Glutamatergic neuron (in vitro differentiated cells): ENCODE results near the gene DOCK3. TPM values are rescaled to one million over a fixed set of nuclear protein-coding genes. Genes with fewer than 3 reads are reported as not detected.

Source experiments
- DNase-seq: peaks from one replicate; pipeline ENCODE4 v3.0.0; 2022
- H3K27ac Mint-ChIP-seq: one replicate; pipeline ENCODE4 v1.8.0; 2020; ENCODE audit warnings: mild to moderate bottlenecking, mixed read lengths, inconsistent platforms; ENCODE audit not compliant: unreplicated experiment
- H3K27me3 Mint-ChIP-seq: one replicate; pipeline ENCODE4 v1.8.0; 2020; ENCODE audit warnings: mild to moderate bottlenecking, moderate library complexity, mixed read lengths, inconsistent platforms; ENCODE audit not compliant: unreplicated experiment
- H3K36me3 Mint-ChIP-seq: one replicate; pipeline ENCODE4 v1.8.0; 2020; ENCODE audit warnings: mild to moderate bottlenecking, mixed read lengths, inconsistent platforms; ENCODE audit not compliant: unreplicated experiment
- H3K4me1 Mint-ChIP-seq: one replicate; pipeline ENCODE4 v1.8.0; 2020; ENCODE audit warnings: mild to moderate bottlenecking, low read depth, mixed read lengths, inconsistent platforms; ENCODE audit not compliant: unreplicated experiment
- H3K4me3 Mint-ChIP-seq: one replicate; pipeline ENCODE4 v1.8.0; 2020; ENCODE audit warnings: mild to moderate bottlenecking, mixed read lengths, inconsistent platforms; ENCODE audit not compliant: unreplicated experiment
- H3K9me3 Mint-ChIP-seq: one replicate; pipeline ENCODE4 v1.8.0; 2020; ENCODE audit warnings: mild to moderate bottlenecking, moderate library complexity, mixed read lengths, inconsistent platforms; ENCODE audit not compliant: unreplicated experiment
- total RNA-seq: library from RNA; stranded (reverse); fragmentation: NEBNext Ultra II Directional; extraction: Animal tissue kit (Norgen Biotek cat#: 25700); gene quantifications from one replicate; pipeline ENCODE4 v1.2.1, GENCODE V29; 2021; ENCODE audit not compliant: unreplicated experiment
- TF ChIP-seq, protein P1 (sequence below): fragments of 200-600 bp; sonication (generic); IDR thresholded peaks from one replicate; pipeline ENCODE4 v1.5.0; 2021; ENCODE audit not compliant: partially characterized antibody, unreplicated experiment

The DOCK3 gene
- total RNA-seq, 1 donor from 2014 or later: 13.4 TPM

DNA sequence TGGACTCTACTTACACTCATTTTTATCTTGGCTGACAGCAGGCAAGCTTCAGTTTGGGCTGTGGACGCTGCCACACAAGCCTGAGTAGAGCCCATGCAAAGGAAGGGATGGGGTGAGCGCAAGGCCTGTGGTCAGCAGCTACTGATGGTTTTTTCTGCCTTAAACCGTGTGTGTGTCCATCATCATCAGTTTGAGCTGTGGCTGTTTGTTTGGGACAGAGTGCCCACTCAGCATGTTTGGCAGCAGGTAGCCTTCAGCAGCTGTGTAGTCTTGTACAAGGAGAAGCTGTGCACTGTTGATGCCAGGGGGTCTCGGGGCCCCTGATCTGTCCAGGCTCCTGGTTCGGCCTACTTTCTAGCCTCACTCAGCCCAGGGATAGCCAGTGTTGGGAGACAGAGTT lies 719.8 kb downstream of the DOCK3 start:
- Mint-ChIP-seq H3K27ac (no peak overlapping the region), H3K4me1 (peaks cover 25% of the 10 kb centered on the region), H3K4me3 (peak overlapping the region; percentile 64), H3K36me3 (peaks cover 14% of the 10 kb centered on the region), H3K9me3 (peaks cover 12% of the 10 kb centered on the region), H3K27me3 (peaks cover 5% of the 10 kb centered on the region)
- TF ChIP-seq, protein P1, sequence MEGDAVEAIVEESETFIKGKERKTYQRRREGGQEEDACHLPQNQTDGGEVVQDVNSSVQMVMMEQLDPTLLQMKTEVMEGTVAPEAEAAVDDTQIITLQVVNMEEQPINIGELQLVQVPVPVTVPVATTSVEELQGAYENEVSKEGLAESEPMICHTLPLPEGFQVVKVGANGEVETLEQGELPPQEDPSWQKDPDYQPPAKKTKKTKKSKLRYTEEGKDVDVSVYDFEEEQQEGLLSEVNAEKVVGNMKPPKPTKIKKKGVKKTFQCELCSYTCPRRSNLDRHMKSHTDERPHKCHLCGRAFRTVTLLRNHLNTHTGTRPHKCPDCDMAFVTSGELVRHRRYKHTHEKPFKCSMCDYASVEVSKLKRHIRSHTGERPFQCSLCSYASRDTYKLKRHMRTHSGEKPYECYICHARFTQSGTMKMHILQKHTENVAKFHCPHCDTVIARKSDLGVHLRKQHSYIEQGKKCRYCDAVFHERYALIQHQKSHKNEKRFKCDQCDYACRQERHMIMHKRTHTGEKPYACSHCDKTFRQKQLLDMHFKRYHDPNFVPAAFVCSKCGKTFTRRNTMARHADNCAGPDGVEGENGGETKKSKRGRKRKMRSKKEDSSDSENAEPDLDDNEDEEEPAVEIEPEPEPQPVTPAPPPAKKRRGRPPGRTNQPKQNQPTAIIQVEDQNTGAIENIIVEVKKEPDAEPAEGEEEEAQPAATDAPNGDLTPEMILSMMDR: no peak
- no peak for DNase-seq

DNA sequence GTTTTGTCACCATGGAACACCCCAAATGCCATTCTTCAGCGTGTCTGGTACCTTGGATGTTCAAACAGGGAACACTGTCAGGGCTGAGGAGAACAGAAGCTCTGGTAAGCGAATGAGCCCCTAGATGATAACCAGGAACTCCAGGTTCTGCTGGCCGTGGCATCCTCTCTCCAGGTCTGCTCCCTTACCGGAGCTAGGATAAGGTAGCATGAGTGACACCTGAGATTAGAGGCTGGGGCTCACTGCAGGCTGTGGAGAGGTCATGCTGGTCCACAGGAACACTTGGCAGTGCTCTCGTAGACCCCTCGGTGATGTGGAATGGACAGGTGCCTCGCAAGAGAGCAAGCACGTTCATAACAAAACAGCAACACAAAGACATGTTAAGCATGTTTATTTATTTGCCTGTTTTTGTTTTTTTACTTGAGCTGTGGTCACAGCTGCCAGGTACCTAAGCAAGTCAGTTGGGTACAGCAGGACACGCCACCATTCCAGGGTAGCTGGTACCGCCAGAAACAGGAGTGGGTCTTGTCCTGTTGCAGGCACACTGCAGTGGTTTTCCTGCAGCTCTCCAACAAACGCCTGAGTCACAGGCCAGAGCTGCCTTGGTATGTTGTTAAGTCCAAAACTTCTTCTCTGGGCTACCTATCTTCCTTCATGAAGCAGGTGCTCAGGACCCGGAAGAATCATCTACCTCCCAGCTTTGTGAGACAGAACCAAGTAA lies 720.9 kb downstream of the DOCK3 start:
- peaks cover 5% of the 10 kb centered on the region for H3K27me3 Mint-ChIP-seq
- TF ChIP-seq, protein P1: no peak
- H3K9me3 Mint-ChIP-seq: peaks cover 10% of the 10 kb centered on the region
- peak overlapping the region; percentile 1 for H3K27ac Mint-ChIP-seq
- H3K36me3 Mint-ChIP-seq: peaks cover 14% of the 10 kb centered on the region
- H3K4me1 Mint-ChIP-seq: peaks cover 25% of the 10 kb centered on the region
- DNase-seq: no peak
- no peak overlapping the region for H3K4me3 Mint-ChIP-seq

DNA sequence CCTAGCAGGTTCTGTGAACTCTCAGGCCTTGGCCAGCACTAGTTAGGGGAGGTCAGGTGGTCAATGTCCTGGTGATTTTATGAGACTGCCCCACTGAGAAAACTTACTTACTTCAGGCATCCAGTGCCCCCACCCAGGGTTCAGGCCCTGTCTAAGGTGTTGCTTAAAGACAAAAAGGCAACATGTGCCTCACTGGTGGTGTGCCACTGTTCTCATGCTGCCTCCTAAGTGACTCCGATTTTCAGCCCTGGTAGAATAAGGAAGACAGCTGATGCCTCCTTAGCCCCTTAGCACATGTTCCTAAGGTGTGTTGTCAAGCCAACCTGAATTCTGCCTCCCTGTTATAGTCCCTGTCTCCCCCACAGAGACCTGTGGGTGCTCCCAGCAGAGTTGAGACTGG lies 721.7 kb downstream of the DOCK3 start:
- DNase-seq: no peak
- peaks cover 25% of the 10 kb centered on the region for H3K4me1 Mint-ChIP-seq
- H3K9me3 Mint-ChIP-seq: peaks cover 8% of the 10 kb centered on the region
- H3K27me3 Mint-ChIP-seq: peaks cover 5% of the 10 kb centered on the region
- peaks cover 14% of the 10 kb centered on the region for H3K36me3 Mint-ChIP-seq
- H3K27ac Mint-ChIP-seq: peak overlapping the region; percentile 75
- peak overlapping the region; percentile 15 for H3K4me3 Mint-ChIP-seq
- TF ChIP-seq, protein P1: no peak

DNA sequence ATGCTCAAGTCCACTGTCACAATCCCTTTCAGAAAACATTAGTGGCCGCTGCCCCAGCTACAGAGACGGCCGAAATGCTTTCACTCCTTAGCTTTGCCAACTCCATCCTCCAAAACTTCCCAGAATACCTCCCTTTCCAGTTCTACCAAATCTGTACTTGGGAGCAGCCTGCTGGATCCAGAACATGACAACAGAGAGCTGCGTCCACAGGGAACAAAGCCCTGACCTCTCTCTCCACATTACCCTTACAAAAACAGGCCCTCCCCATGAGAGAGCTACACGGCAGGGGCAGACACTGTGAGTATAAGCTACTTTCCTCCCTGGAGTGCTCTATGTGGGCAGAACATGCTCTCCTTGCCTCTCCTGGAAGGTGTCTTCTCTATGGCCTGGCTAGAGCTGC lies 722.7 kb downstream of the DOCK3 start:
- Mint-ChIP-seq H3K36me3 (peaks cover 14% of the 10 kb centered on the region), H3K27ac (peak overlapping the region; percentile 65), H3K9me3 (peaks cover 7% of the 10 kb centered on the region), H3K4me3 (no peak overlapping the region), H3K27me3 (peaks cover 7% of the 10 kb centered on the region), H3K4me1 (peaks cover 25% of the 10 kb centered on the region)
- no peak for DNase-seq
- TF ChIP-seq, protein P1: no peak

DNA sequence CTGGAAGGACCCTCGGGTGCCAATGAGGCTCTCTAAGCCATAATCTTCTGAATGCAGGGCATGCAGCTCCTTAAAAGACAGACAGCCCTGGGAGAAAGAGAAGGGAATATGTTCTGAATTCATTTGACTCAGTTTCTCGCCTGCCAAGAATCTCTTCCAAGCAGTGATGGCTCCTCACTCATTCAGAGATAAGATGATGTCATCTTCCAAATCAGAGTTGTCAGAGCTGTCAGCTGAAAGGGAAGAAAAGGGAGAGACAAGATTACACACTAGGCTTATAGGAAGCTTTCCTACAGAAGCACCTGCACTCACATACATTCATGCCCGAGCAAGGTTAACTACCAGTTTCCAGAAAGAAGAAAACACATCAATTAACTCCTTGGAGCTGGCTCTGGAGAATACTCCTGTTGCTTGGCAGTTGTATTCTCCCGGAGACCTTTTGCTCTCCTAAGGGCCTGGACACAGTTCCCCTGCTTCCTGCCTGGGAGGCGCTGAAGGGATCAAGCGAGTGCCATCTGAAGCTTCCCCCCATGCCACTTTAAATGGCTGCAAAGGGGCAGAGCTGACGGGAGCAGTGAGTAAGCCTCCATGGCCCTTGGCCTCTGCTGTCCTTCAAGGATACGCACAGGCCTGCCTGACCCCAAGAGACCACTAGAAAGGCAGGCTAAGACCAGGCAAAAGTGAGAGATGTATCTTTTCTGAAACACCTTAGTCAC lies 724.0 kb downstream of the DOCK3 start:
- no peak for DNase-seq
- Mint-ChIP-seq H3K27me3 (peaks cover 8% of the 10 kb centered on the region), H3K4me1 (peaks cover 21% of the 10 kb centered on the region), H3K4me3 (no peak overlapping the region), H3K9me3 (peaks cover 3% of the 10 kb centered on the region), H3K27ac (peak overlapping the region; percentile 45), H3K36me3 (peaks cover 6% of the 10 kb centered on the region)
- TF ChIP-seq, protein P1: no peak
